T-helper 2 cell treated with Interferon-gamma antibody and Interleukin-4, amounts not matched to agents 100 ng/mL and 5 ng/mL, for 36 hours (primary cell): ENCODE measurements around the gene SEC16A. TPM values are rescaled to one million over a fixed set of nuclear protein-coding genes. Genes with fewer than 3 reads are reported as not detected.
"Not testable (repeated sequence)": the region's sequence is repeated elsewhere in the genome, so short reads cannot be mapped to it uniquely, and the experiment has no call there.

ENCODE experiments used
- intact Hi-C: fragments of 100-400 bp; cut with micrococcal nuclease; formaldehyde crosslinking; loops from one replicate; pipeline ENCODE4 v1.15.1; 2023
- total RNA-seq: library from RNA; stranded (reverse); gene quantifications from 2 replicates; pipeline ENCODE4 v1.2.3, GENCODE V29; 2022

The SEC16A gene
- total RNA-seq, 1 donor from 2014 or later = 72.5 TPM

DNA sequence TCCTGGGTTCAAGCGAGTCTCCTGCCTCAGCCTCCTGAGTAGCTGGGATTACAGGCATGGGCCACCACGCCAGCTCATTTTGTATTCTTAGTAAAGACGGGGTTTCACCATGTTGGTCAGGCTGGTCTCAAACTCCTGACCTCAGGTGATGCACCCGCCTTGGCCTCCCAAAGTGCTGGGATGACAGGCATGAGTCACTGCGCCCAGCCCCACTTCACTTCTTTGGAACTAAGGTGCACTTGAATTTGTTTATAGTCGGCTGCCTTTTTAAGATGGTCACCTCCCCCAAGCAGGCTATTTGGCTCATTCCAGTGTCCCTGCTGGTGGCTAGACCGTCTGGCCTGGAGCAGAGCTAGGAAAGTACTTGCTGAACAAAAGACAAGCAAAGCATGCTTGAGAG, 57.5 kb downstream of the SEC16A start:
- intact Hi-C loops = not testable (repeated sequence)

DNA sequence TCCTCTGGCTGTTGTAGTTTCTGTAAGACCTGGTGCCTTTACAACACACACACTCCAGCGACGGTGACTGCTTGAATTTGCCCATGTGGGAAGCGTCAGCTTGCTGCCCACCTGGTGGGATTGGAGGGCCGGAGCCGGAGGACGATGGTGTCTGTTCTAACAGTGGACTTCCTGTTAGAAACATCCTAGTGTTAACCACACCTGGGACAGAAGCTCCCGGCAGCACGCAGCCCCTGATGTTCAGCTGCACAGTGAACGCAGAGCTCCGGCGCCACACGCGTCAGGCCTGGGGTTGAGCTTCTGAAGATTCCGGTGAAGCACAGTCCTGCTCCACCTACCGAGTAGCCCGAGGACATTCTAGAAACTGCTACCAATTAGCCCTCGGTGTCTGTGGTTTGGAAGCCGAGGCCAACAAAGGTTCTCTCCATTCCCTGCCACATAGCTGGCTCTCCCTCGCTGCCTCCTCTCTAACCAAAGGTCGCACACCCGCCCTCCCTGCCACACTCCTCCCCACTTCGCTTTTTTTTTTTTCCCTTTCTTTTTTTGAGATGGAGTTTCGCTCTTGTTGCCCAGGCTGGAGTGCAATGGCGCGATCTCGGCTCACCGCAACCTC, 58.0 kb downstream of the SEC16A start:
- intact Hi-C loops = no loop called here

GRCh38 chr9:136423432-136424146, 59.3 kb downstream of the SEC16A start:
- intact Hi-C loops = no loop called here

DNA sequence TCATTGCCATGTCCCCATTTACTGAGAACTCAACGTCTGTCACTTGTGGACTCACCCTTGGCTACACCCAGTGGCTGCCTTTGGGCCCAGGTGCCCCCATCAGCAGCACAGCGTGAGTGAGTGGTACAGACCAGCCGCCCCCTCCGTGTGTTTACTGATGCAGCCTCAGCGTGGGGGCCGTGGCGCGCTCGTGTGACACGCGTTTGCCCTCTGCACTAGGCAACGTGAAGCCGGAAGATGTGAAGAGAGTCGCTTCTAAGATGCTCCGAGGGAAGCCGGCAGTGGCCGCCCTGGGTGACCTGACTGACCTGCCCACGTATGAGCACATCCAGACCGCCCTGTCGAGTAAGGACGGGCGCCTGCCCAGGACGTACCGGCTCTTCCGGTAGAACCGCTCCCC, 60.0 kb downstream of the SEC16A start:
- intact Hi-C loops = no loop called here

DNA sequence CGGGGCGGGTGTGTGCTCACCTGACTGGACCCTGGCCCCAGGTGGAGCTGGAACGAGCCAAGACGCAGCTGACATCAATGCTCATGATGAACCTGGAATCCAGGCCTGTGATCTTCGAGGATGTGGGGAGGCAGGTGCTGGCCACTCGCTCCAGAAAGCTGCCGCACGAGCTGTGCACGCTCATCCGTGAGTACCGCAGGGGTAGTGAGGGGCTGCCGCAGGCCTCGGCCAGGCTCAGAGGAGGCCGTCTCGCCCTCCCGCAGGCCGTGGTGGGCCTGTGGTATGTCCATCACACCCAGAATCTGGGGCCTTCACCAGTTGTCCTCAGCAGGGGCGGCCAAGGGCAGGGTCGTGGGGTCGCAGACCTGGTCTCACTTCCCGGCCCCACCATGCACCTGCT, 61.0 kb downstream of the SEC16A start:
- intact Hi-C loops = no loop called here

DNA sequence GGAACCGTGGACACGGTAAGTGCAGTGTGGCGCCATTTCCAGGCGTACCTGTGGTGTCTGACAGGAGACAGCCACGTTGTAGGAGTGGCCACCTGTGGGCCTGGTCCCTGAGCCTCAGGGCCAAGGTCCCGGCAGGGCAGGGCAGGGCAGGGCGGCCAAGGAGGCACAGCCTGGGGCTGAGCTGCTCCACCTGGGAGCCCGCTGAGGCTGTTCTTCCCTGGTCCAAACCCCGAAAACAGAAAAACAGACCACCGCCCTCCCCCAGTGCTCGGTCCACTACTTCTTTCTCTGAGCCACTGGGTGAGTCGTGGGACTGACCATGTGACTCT, 63.8 kb downstream of the SEC16A start:
- intact Hi-C loops = no loop called here

DNA sequence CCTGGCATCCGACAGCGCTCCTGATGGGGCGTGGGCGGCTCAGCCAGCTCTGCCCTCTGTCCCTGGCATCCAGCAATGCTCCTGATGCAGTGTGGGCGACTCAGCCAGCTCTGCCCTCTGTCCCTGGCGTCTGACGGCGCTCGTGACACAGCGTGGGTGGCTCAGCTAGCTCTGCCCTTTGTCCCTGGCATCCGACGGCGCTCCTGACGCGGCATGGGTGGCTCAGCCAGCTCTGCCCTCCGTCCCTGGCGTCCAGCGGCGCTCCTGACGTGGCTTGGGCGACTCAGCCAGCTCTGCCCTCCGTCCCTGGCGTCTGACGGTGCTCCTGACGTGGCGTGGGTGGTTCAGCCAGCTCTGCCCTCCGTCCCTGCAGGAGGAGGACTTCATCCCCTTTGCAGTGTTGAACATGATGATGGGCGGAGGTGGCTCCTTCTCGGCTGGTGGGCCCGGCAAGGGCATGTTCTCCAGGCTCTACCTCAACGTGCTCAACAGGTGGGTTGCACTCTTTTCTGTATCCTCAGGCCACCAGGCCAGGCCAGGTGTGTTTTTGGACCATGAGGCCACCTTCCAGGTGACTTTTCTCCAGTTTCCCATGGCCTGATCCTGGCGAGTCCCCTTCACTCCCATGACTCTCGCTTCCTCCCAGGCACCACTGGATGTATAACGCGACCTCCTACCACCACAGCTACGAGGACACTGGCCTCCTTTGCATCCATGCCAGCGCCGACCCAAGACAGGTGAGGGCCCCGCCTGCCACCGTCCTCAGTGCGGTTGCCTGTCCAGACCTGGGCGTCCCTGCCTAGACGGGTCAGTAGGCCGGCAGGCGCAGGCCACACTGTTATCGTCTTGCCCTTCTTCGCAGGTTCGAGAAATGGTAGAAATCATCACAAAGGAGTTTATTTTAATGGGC, 64.4 kb downstream of the SEC16A start:
- intact Hi-C loops = no loop called here

GRCh38 chr9:136416914-136417313, 65.9 kb downstream of the SEC16A start:
- intact Hi-C loops = no loop called here

DNA sequence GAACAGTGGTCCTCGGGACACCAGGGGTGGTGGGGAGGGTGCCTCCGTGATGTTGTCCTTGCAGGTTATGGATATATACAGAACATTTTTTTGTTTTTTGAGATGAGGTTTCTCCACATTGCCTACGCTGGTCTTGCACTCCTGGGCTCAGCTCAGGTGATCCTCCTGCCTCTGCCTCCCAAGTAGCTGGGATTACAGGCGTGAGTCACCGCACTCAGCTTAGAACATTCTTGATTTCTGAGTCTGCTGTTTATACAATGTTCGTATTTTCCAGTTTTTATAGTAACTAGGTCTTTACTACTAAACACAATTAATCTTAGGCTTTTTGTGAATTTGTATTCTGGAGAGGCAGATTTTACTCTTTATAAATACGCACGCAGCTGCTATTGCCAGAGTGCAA, 66.4 kb downstream of the SEC16A start:
- intact Hi-C loops = no loop called here

GRCh38 chr9:136412962-136413361, 69.9 kb downstream of the SEC16A start:
- intact Hi-C loops = no loop called here

GRCh38 chr9:136411378-136411777, 71.5 kb downstream of the SEC16A start:
- intact Hi-C loops = no loop called here

GRCh38 chr9:136410500-136411287, 72.1 kb downstream of the SEC16A start, which contains the start of the genes ENTR1 and PMPCA:
Gene ENTR1 (minus strand): TSS chr9:136410614. CDS start chr9:136410397, 217 bp downstream.
Gene PMPCA (plus strand): TSS chr9:136410658. CDS start chr9:136410669, 11 bp downstream.
- intact Hi-C loops = loop anchor here (1.0 kb wide), 2 partner anchors 10 to 73 kb away; partner anchors contain the start of genes SEC16A and SNAPC4

GRCh38 chr9:136409557-136410455, 73.0 kb downstream of the SEC16A start:
- intact Hi-C loops = loop anchor here (1.0 to 10.0 kb wide), 3 partner anchors 10 to 125 kb away; partner anchors contain the start of genes SEC16A and SNAPC4

- intact Hi-C loops = loop anchor here (10.0 kb wide), 1 partner anchor 127 kb away; no protein-coding TSS in a partner anchor
These were observed 74.9 kb downstream of the SEC16A start for GRCh38 chr9:136407911-136408310.

- intact Hi-C loops = loop anchor here (10.0 kb wide), 1 partner anchor 128 kb away; no protein-coding TSS in a partner anchor
These were observed 75.8 kb downstream of the SEC16A start for GRCh38 chr9:136407061-136407460.

GRCh38 chr9:136405904-136406303, 76.9 kb downstream of the SEC16A start:
- intact Hi-C loops = loop anchor here (10.0 kb wide), 1 partner anchor 129 kb away; no protein-coding TSS in a partner anchor

DNA sequence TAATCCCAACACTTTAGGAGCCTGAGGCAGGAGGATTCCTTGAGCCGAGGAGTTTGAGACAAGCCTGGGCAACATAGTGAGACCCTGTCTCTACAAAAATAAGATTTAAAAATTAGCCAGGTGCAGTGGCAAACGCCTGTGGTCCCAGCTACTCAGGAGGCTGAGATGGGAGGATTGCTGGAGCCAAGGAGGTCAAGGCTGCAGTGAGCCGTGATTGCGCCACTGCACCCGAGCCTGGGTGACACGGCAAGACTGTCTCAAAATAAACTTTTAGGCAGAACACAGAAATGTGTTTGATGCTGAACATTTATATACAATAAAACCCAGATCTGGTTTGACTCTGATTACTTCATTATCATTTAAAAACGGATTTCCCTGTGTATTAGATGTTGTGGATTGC, 77.4 kb downstream of the SEC16A start:
- intact Hi-C loops = loop anchor here (10.0 kb wide), 1 partner anchor 129 kb away; no protein-coding TSS in a partner anchor

DNA sequence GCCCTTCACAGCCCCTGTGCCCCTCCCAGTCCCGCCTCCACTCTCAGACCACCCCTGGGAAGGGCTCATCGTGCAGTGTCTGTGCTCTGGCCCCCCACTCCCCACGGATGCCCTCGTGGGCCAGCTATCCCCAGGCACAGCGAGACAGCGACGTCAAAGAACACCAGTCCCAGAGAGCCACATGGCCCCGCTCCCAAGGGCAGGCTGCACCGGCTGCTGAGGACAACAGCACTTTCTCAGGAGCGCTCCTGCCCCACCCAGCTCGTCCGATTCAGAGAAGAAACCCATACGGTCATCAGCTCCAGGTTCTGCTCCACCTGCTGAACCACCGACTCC, 78.1 kb downstream of the SEC16A start:
- intact Hi-C loops = loop anchor here (10.0 kb wide), 1 partner anchor 130 kb away; no protein-coding TSS in a partner anchor
